ENCODE measurements around the gene APOO. TPM values are rescaled to one million over a fixed set of nuclear protein-coding genes. Genes with fewer than 3 reads are reported as not detected.
"Not testable (repeated sequence)": the region's sequence is repeated elsewhere in the genome, so short reads cannot be mapped to it uniquely, and the experiment has no call there.

APOO gene
- total RNA-seq, 1 donor from 2014 or later, result 16.6 TPM

GRCh38 chrX:23900220-23900797 is 7.4 kb downstream of the APOO start:
- Mint-ChIP-seq H3K27me3 (no peaks in the 10 kb centered on the region), H3K4me1 (no peaks in the 10 kb centered on the region), H3K36me3 (ENCODE audit: low read depth) (no peaks in the 10 kb centered on the region), H3K9me3 (no peaks in the 10 kb centered on the region), H3K4me3 (no peak overlapping the region), H3K27ac (no peak overlapping the region)
- ChIA-PET CTCF (interaction anchor here (3.0 to 4.9 kb wide), 3 partner anchors 118 to 206 kb away, joined by 19 to 79 read pairs (median 56); partner anchors contain the start of gene SAT1), POLR2A (interaction anchor here (2.6 kb wide), 1 partner anchor 117 kb away, joined by 55 read pairs; the partner anchor contains the start of gene SAT1)
- intact Hi-C loops (cut with micrococcal nuclease), result no loop called here
- DNase-seq, result no peak
- no peak for ATAC-seq (ENCODE audit: low read depth)
- no peak for TF ChIP-seq CTCF (IDR thresholded peaks at IDR 0.05)

GRCh38 chrX:23898412-23898959 is 9.3 kb downstream of the APOO start:
- intact Hi-C loops (cut with micrococcal nuclease), result no loop called here
- Mint-ChIP-seq H3K4me3 (no peak overlapping the region), H3K27ac (no peak overlapping the region), H3K27me3 (no peaks in the 10 kb centered on the region), H3K9me3 (no peaks in the 10 kb centered on the region), H3K36me3 (ENCODE audit: low read depth) (no peaks in the 10 kb centered on the region), H3K4me1 (no peaks in the 10 kb centered on the region)
- TF ChIP-seq CTCF (IDR thresholded peaks at IDR 0.05), result no peak
- POLR2A ChIA-PET, result no interaction called here
- CTCF ChIA-PET, result no interaction called here
- DNase-seq, result no peak
- no peak for ATAC-seq (ENCODE audit: low read depth)

DNA sequence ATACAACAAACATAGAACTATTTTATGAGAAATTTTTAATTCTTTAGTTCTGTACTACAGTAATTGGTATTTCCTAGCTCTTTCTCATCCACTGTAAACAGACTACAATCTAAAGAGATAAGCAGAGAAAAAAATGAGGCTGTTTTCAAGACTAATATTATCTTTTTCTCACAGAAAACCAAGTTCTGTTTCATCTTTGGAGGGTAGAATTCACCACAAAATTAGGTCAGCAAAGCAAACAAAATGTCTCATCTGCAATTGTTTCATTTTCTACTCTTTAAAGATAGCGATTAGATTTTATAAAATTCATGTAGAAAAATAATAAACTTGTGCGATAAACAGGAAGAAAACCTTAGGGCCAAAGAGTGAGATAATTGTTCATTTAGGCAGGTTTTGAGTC is 10.8 kb downstream of the APOO start:
- intact Hi-C loops (cut with micrococcal nuclease), result no loop called here
- Mint-ChIP-seq H3K4me1 (no peaks in the 10 kb centered on the region), H3K4me3 (no peak overlapping the region), H3K9me3 (no peaks in the 10 kb centered on the region), H3K27me3 (no peaks in the 10 kb centered on the region), H3K36me3 (ENCODE audit: low read depth) (no peaks in the 10 kb centered on the region), H3K27ac (no peak overlapping the region)
- ATAC-seq (ENCODE audit: low read depth), result no peak
- CTCF ChIA-PET, result interaction anchor here (0.7 kb wide), 1 partner anchor 203 kb away, joined by 3 read pairs; no protein-coding TSS in a partner anchor
- DNase-seq, result no peak
- no peak for TF ChIP-seq CTCF (IDR thresholded peaks at IDR 0.05)
- POLR2A ChIA-PET, result interaction anchor here (0.5 to 1.2 kb wide), 2 partner anchors 10 to 140 kb away, joined by 3 to 4 read pairs; partner anchors contain the start of genes APOO and CXorf58

GRCh38 chrX:23896539-23896938 is 11.2 kb downstream of the APOO start:
- DNase-seq; H3K4me1 Mint-ChIP-seq; H3K4me3 Mint-ChIP-seq; ATAC-seq (ENCODE audit: low read depth); H3K9me3 Mint-ChIP-seq; CTCF ChIA-PET; intact Hi-C loops (cut with micrococcal nuclease); H3K36me3 Mint-ChIP-seq (ENCODE audit: low read depth); H3K27ac Mint-ChIP-seq; H3K27me3 Mint-ChIP-seq: not testable (repeated sequence)
- POLR2A ChIA-PET, result interaction anchor here (0.5 to 1.2 kb wide), 2 partner anchors 11 to 140 kb away, joined by 3 to 4 read pairs; partner anchors contain the start of genes APOO and CXorf58

DNA sequence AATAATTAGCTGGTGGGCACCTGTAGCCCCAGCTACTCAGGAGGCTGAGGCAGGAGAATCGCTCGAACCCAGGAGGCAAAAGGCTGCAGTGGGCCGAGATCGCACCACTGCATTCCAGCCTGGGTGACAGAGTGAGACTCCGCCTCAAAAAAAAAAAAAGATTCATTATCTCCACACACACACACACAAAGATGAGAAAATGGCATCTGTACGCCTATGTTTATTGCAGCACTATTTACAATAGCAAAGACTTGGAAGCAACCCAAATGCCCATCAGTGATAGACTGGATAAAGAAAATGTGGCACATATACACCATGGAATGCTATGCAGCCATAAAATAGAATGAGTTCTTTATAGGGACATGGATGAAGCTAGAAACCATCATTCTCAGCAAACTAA is 12.7 kb downstream of the APOO start:
- H3K4me1 Mint-ChIP-seq; H3K27me3 Mint-ChIP-seq; H3K9me3 Mint-ChIP-seq; DNase-seq; POLR2A ChIA-PET; H3K4me3 Mint-ChIP-seq; intact Hi-C loops (cut with micrococcal nuclease); ATAC-seq (ENCODE audit: low read depth); H3K36me3 Mint-ChIP-seq (ENCODE audit: low read depth); CTCF ChIA-PET; H3K27ac Mint-ChIP-seq: not testable (repeated sequence)

GRCh38 chrX:23890933-23891332 is 16.8 kb downstream of the APOO start:
- no peaks in the 10 kb centered on the region for H3K4me1 Mint-ChIP-seq
- ChIA-PET POLR2A (interaction anchor here (0.5 kb wide), 1 partner anchor 22 kb away, joined by 3 read pairs; no protein-coding TSS in a partner anchor), CTCF (no interaction called here)
- H3K27me3 Mint-ChIP-seq, result no peaks in the 10 kb centered on the region
- ATAC-seq (ENCODE audit: low read depth) (no peak), DNase-seq (no peak)
- intact Hi-C loops (cut with micrococcal nuclease), result no loop called here
- H3K4me3 Mint-ChIP-seq, result no peak overlapping the region
- H3K36me3 Mint-ChIP-seq (ENCODE audit: low read depth), result no peaks in the 10 kb centered on the region
- no peak overlapping the region for H3K27ac Mint-ChIP-seq
- TF ChIP-seq CTCF (IDR thresholded peaks at IDR 0.05), result no peak
- H3K9me3 Mint-ChIP-seq, result no peaks in the 10 kb centered on the region

Measured in activated B cell treated with CpG ODN at 0.5 μM for 24 hours (primary cell).